ENCODE results near the gene CCDC88B. TPM values are rescaled to one million over a fixed set of nuclear protein-coding genes. Genes with fewer than 3 reads are reported as not detected.
A peak's percentile ranks its signal among the peaks of the same experiment; 100 is the strongest.

Gene CCDC88B
- total RNA-seq, 1 experiment from 2014 or later: 11.2 TPM

GRCh38 chr11:64349404-64349803 lies 9.4 kb downstream of the CCDC88B start:
- Histone ChIP-seq H3K23me2 (ENCODE audit: insufficient read length, low read depth, low read length, poor library complexity, severe bottlenecking) (no peaks in the 10 kb centered on the region), H4K8ac (replicated peaks; ENCODE audit: insufficient read length, low read depth, low read length) (no peak overlapping the region), H2BK12ac (ENCODE audit: insufficient read length, low read depth, low read length) (no peak overlapping the region), H2BK5ac (ENCODE audit: insufficient read length, low read length) (no peak overlapping the region), H3K79me1 (ENCODE audit: insufficient read depth, low read depth, low read length, poor library complexity, severe bottlenecking) (no peaks in the 10 kb centered on the region), H3K27ac (ENCODE audit: insufficient read length, low read depth, low read length) (no peak overlapping the region), H4K20me1 (ENCODE audit: control insufficient read depth, insufficient read depth, insufficient read length) (no peaks in the 10 kb centered on the region), H3K14ac (ENCODE audit: insufficient read depth, low read length) (no peak overlapping the region), H3K23ac (ENCODE audit: insufficient read length, low read depth, low read length) (no peak overlapping the region), H2AFZ (ENCODE audit: low read length) (no peak overlapping the region), H3K4me1 (ENCODE audit: insufficient read depth, low read length) (peaks cover 2% of the 10 kb centered on the region; the same call in 1 of the 2 replicates), H3K9ac (ENCODE audit: extremely low read depth, insufficient read length, low read length) (no peak overlapping the region), H2BK20ac (ENCODE audit: low read depth, low read length, poor library complexity, severe bottlenecking) (no peak overlapping the region), H3K56ac (ENCODE audit: insufficient read length, low read depth, low read length) (no peak overlapping the region), H2BK120ac (ENCODE audit: low read depth, low read length, poor library complexity, severe bottlenecking) (no peak overlapping the region), H3K18ac (ENCODE audit: insufficient read length, low read depth, low read length) (no peak overlapping the region), H3T11ph (ENCODE audit: low read length) (no peak overlapping the region), H3K9me3 (ENCODE audit: control insufficient read depth, low read depth, low read length) (no peaks in the 10 kb centered on the region), H3K4ac (ENCODE audit: low read depth, low read length) (no peak overlapping the region), H3K27me3 (ENCODE audit: insufficient read depth, low read length) (no peaks in the 10 kb centered on the region), H2BK15ac (ENCODE audit: low read depth, low read length) (no peak overlapping the region), H3K79me2 (ENCODE audit: insufficient read depth, low read length) (no peaks in the 10 kb centered on the region), H3K4me2 (ENCODE audit: insufficient read depth, insufficient read length, low read length) (no peak overlapping the region), H2AK5ac (ENCODE audit: insufficient read length, low read length) (no peak overlapping the region), H4K91ac (ENCODE audit: insufficient read length, low read depth, low read length) (no peak overlapping the region), H4K5ac (ENCODE audit: insufficient read length, low read depth, low read length) (no peak overlapping the region)
- Mint-ChIP-seq H3K36me3 (ENCODE audit: insufficient read depth in 1 of 3, low read depth in 3 of 3) (peaks cover 0 to 2% (median 0%) of the 10 kb centered on the region in 3 experiments; a peak in 1 of 7 replicates), H3K9me3 (no peaks in the 10 kb centered on the region), H3K27ac (peak overlapping the region in 1 of 3 experiments; percentile 67; a peak in 1 of 7 replicates), H3K27me3 (ENCODE audit: low read depth) (peaks cover 1% of the 10 kb centered on the region; the same call in 1 of the 2 replicates), H3K4me3 (no peak overlapping the region), H3K4me1 (peaks cover 2 to 11% of the 10 kb centered on the region in 2 experiments; a peak in 3 of 4 replicates)
- no CpG with 5 or more reads among the region's 11 CpGs for WGBS (ENCODE audit: extremely low coverage, insufficient read length, low lambda C conversion rate)
- no peak for TF ChIP-seq CTCF (conservative IDR thresholded peaks at IDR 0.05)
- no peak for DNase-seq

Data from H9 (cell line).